Eye (tissue), 1 donor: ENCODE measurements around the gene ZNF775.

Source experiments
- DNase-seq: peaks from one replicate; pipeline ENCODE4 v3.0.0-alpha.2; 2015

Gene ZNF775

DNA sequence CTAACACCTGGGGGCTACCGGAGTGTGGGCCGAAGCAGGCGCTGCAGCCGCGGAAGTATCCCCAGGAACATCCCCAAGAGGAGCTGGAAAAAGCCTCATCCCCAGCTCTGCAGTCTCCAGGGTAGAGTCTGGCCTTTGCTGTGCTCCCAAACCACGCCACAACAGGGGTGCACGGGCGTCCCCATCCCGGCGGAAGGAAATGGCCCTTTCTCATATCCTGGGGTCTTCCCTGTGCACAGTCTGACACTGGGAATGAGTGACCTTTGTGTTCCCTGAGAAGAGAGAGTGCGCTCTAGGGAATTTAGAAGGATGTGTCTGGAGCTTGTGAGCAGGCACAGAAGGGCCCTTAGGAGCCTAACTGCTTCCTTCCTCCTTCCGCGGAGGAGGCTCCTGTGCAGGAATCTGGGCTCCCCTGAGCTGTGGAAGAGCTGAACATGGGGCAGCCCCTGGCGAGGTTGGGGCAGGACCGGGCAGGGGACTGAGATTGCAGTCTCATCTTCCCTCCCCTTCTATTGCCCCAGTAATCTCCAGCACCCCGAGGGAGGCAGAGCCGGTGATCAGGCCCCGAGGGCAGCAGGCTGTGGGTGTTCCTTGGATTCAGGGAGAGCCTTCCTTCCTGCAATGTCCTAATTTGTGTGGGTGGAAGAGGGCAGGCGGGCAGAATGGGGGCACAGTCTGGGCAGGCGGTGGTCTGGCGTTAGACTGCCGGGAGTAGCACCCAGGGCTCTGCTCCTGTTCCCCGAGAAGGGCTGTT lies 9.2 kb upstream of the ZNF775 start:
- peak; percentile 45 for DNase-seq

DNA sequence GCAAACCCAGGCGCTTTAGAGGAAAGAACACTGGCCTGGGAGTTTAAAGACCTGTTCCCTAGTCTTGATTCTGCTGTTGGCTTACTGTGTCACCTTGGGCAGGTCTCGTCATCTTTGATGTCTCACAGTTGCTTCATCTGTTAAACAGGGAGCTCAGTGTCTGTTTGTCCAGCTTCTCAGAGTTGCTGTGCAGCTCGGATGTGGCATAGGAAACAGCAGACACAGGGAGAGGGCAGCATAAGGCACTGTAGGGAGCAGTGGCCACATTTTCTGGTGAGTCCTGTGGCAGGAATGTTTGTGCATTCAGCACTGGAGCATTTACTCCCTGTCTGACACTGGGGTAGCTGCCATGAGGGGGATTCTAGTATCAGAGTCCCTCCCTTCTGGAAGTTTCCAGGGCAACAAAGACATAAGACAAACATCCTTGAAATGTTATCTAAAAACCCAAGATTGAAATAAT lies 8.5 kb upstream of the ZNF775 start:
- DNase-seq, result no peak

DNA sequence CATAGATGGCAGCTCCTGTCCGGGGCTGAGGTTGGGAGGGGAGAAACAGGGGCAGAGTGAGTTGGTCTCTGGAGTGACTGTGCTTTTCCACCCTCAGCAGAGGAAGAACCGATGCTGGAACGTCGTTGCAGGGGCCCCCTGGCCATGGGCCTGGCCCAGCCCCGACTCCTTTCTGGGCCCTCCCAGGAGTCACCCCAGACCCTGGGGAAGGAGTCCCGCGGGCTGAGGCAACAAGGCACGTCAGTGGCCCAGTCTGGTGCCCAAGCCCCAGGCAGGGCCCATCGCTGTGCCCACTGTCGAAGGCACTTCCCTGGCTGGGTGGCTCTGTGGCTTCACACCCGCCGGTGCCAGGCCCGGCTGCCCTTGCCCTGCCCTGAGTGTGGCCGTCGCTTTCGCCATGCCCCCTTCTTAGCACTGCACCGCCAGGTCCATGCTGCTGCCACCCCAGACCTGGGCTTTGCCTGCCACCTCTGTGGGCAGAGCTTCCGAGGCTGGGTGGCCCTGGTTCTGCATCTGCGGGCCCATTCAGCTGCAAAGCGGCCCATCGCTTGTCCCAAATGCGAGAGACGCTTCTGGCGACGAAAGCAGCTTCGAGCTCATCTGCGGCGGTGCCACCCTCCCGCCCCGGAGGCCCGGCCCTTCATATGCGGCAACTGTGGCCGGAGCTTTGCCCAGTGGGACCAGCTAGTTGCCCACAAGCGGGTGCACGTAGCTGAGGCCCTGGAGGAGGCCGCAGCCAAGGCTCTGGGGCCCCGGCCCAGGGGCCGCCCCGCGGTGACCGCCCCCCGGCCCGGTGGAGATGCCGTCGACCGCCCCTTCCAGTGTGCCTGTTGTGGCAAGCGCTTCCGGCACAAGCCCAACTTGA lies 7.8 kb upstream of the ZNF775 start:
- DNase-seq, result no peak

DNA sequence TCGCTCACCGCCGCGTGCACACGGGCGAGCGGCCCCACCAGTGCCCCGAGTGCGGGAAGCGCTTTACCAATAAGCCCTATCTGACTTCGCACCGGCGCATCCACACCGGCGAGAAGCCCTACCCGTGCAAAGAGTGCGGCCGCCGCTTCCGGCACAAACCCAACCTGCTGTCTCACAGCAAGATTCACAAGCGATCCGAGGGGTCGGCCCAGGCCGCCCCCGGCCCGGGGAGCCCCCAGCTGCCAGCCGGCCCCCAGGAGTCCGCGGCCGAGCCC lies 7.2 kb upstream of the ZNF775 start:
- no peak for DNase-seq

DNA sequence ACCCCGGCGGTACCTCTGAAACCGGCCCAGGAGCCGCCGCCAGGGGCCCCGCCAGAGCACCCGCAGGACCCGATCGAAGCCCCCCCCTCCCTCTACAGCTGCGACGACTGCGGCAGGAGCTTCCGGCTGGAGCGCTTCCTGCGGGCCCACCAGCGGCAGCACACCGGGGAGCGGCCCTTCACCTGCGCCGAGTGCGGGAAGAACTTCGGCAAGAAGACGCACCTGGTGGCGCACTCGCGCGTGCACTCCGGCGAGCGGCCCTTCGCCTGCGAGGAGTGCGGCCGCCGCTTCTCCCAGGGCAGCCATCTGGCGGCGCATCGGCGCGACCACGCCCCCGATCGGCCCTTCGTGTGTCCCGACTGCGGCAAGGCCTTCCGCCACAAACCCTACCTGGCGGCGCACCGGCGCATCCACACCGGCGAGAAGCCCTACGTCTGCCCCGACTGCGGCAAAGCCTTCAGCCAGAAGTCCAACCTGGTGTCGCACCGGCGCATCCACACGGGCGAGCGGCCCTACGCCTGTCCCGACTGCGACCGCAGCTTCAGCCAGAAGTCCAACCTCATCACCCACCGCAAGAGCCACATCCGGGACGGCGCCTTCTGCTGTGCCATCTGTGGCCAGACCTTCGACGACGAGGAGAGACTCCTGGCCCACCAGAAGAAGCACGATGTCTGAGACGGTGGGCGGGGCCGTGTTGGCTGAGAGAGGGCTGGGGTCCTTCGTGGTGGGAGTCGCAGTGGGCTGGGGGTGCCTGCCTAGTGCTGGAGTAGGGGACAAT lies 6.7 kb upstream of the ZNF775 start:
- DNase-seq, result no peak

GRCh38 chr7:150373049-150373801 lies 5.9 kb upstream of the ZNF775 start:
- no peak for DNase-seq

GRCh38 chr7:150374026-150374425 lies 5.1 kb upstream of the ZNF775 start:
- DNase-seq, result no peak

DNA sequence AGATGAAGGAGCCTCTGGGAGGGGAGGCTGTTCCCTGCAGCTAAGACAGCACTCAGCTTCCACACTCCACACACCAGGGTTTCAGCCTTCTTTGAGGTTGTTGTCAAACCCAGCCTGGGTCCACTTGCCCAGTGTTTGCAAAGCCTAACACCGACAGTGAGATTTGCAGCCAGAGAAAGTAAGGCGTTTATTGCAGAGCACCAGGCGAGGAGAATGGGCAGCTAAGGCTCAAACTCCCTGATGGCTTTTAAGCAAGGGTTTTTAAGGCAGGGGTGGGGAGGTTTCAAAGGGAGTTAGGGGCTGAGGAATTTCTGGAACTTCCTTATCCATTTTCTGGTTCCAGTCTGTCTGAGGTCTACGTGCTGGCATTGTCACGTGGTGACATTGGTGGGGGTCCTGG lies 4.7 kb upstream of the ZNF775 start:
- DNase-seq, result no peak

- no peak for DNase-seq
These were observed 3.2 kb upstream of the ZNF775 start for GRCh38 chr7:150375662-150376521.

- no peak for DNase-seq
These were observed 2.6 kb upstream of the ZNF775 start for GRCh38 chr7:150376560-150376959.

GRCh38 chr7:150377196-150377595 lies 1.9 kb upstream of the ZNF775 start:
- no peak for DNase-seq

DNA sequence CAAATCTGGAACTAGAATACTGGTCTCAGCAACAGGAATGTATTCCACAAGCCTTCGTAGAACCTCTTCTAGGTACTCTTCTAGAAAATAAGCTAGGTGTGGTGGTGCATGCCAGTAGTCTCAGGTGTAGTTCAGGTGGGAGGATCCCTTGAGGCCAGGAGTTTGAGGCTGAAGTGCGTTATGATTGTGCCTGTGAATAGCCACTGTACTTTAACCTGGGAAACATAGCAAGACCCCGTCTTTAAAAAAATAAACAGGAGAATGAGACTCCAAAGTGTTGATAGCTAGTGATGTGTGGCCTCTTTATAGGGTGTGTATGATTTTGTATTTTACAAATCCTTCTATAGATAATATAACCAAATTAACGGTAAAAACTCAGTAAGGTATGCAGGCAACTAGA lies 1.5 kb upstream of the ZNF775 start:
- no peak for DNase-seq

DNA sequence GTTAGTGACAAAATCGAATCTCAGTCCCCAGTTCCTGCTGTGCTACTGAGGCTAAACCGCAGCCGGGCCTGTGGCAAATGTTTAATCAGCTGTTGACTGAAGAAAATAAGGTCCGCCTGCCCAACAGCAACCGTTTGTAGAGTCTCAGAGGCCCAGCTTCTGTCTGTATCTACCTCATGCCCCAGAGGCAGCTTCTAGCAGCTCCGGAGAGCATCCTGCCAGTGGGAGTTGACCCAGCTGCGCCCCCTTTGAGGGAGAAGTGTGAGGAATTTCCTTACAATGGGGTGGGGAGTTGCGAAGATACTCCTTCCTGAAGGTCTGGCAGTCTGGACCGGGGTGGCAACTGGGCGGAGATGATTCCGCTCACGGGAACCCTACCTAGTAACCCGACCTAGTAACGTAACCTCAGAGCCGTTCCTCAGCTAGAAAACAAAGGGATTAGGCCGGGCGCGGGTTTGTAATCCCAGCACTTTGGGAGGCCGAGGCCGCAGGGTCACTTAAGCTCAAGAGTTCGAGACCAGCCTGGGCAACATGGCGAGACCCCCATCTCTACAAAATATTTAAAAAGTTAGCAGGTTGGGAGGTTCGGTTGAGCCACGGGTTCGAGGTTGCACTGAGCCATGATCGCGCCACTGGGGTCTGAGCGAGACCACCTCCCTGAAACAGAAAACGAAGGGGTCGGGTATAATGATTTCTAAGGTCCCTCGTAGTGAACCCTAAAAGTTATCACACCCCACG lies 846 bp upstream of the ZNF775 start:
- DNase-seq, result peak; percentile 92

DNA sequence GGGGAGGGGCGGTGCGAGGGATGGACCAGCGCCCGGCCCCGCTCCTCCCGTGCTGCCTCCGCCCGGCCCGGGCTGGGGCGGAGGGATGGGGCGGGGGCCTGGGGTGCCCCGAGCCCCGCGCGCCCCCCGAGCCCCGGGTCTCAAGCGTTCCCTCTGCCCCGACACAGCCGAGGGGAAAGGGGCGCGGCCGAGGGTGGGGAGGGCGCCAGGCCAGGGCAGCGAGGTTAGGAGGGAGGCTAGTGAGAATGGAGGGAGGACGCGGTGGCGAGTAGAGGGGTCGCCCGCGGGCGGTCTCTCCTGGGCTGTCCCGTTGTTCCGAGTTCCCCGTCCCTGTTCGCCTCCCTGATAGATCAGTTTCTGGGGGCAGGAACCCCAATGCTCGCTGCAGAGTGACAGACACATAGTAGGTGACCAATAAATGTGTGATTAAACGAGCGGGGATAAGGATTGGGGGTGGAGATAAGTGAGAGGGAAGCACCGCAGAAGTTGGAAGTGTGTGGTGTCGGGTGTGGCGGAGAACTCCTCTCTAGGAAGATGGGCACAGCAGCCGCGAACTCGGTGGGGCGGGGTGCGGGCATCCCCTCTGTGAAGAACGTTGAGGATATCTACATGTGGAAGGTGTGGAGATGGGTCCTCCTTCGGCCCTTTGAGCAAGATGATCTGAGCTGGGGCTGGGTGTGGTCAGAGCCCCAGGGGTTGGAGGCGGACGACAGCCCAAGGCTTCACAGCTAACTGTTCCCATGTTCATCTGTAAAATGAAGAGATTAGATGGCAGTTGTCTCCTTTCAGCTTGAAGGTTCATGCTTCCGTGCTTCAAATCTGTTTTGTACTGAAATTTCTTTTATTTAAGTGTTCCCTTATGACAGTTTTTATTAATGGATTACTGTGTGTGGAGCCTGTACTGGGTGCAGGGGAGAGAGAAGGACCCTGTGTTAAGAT lies 580 bp downstream of the ZNF775 start:
- peak; percentile 78 for DNase-seq

GRCh38 chr7:150380463-150380862 lies 1.3 kb downstream of the ZNF775 start:
- no peak for DNase-seq

DNA sequence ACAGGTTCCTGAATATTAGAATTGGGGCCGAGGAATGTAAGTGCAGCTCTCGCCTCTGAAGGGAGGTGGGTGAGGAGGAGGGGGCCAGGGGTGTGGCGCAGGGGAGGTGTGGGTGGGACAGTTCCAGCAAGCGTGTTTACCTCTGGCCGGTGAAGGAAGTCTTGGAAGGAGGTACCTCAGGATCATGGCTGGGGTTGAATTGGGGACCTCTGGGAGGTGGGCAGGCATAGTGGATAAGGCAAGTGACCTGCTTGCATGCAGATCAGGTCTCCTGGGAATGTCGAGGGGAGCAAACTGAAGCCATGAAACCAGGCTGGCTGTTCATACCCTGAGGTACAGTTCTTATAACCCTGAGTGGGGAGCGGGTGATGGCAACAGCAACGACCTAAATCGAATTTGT lies 2.0 kb downstream of the ZNF775 start:
- no peak for DNase-seq

- no peak for DNase-seq
These were observed 2.6 kb downstream of the ZNF775 start for GRCh38 chr7:150381785-150382122.

- DNase-seq, result no peak
These were observed 3.2 kb downstream of the ZNF775 start for GRCh38 chr7:150382123-150382843.

DNA sequence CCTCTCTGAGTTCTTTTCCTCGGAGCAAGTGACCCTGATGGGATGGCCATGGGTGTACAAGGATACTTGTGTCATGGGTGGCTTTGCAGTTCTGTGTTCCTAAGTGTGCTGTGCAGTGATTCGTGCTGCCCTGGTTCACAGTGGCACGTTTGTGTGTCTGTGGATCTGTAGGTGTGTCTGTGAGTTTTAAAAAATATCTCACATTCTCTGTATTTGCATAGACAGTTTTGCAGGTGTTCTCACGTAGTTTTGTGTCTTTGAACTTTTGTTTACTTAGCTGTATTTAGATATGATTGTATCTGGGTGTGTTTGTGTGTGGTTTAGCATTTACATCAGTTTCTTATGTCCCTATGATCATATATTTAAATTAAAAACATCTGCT lies 3.7 kb downstream of the ZNF775 start:
- DNase-seq, result no peak
